Activated CD8-positive, alpha-beta memory T cell treated with anti-CD3 and anti-CD28 coated beads, Interleukin-2, amount 10 ng/mL, durations not matched to agents 7 days and 5 days (primary cell): ENCODE results near the gene PLPP1. TPM values are rescaled to one million over a fixed set of nuclear protein-coding genes. Genes with fewer than 3 reads are reported as not detected.
A peak's percentile ranks its signal among the peaks of the same experiment; 100 is the strongest.

Experiments used
- ATAC-seq: fragments of 150-1000 bp; cut with Tn5 transposase; one replicate; pipeline ENCODE4 v1.10.0; 2021; ENCODE audit warnings: moderate library complexity
- CTCF ChIA-PET: fragments of 350-600 bp; sonication (Branson Sonifier 250); formaldehyde crosslinking; loops from one replicate; lab custom pipeline; 2021; ENCODE audit warnings: antibody characterized with exemption; lab: Charles Lee
- DNase-seq: peaks from one replicate; pipeline ENCODE4 v3.0.0-alpha.2; 2020
- H3K27ac Mint-ChIP-seq: one replicate; pipeline ENCODE4 v1.8.0; 2021; ENCODE audit warnings: mild to moderate bottlenecking, mixed read lengths
- H3K27me3 Mint-ChIP-seq: one replicate; pipeline ENCODE4 v1.8.0; 2021; ENCODE audit warnings: mixed read lengths
- H3K36me3 Mint-ChIP-seq: one replicate; pipeline ENCODE4 v1.8.0; 2021; ENCODE audit warnings: mild to moderate bottlenecking, mixed read lengths
- H3K4me1 Mint-ChIP-seq: one replicate; pipeline ENCODE4 v1.8.0; 2021; ENCODE audit warnings: mixed read lengths
- H3K4me3 Mint-ChIP-seq: one replicate; pipeline ENCODE4 v1.8.0; 2021; ENCODE audit warnings: mild to moderate bottlenecking, moderate library complexity, mixed read lengths
- H3K9me3 Mint-ChIP-seq: one replicate; pipeline ENCODE4 v1.8.0; 2022; ENCODE audit warnings: low read depth, mixed read lengths
- microRNA-seq: library from miRNA; unstranded; fragments of <30 nt; microRNA quantifications from one replicate; pipeline ENCODE4 v1.2.0, GENCODE V29; 2022
- total RNA-seq, 2 experiments: library from RNA; stranded (reverse); gene quantifications; one replicate each; pipeline ENCODE4 v1.2.3, GENCODE V29; 2021

PLPP1 gene
- total RNA-seq, 2 experiments from 2014 or later: 7.1 to 31.2 TPM

DNA sequence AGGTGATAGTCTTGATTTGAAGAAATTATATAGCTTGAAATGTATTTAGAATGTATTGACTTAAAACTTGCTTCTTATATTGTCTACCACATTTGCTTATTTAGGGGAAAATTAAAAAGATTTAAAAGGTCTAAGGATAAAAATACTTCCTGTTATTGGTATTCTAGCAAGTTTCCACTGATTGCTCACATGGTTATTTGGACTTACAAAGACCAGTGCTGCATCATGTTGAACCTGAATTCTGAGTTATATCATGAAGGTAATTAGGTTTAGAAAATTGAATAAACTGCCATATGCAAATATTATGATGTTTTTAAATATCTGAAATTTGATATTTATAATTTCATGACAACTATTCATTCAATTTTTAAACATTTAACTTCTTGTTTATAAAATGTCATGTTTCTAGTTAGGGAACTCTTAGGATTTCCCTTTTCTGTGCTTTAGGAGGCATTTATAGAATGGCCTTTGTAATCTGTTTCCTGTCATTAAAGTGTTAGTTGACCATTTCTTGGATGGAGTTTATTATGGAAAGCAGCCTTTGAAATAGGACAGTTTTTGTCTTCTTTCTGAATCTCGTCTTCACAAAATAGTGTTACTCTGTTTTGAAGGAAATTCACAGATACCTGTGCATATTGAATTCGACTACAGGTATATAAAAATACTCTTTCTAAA is 141.1 kb downstream of the PLPP1 start:
- CTCF ChIA-PET: interaction anchor here (1.4 kb wide), 1 partner anchor 9 kb away, joined by 4 read pairs; no protein-coding TSS in a partner anchor
- H3K9me3 Mint-ChIP-seq: peaks cover 4% of the 10 kb centered on the region
- no peaks in the 10 kb centered on the region for H3K27me3 Mint-ChIP-seq
- no peaks in the 10 kb centered on the region for H3K4me1 Mint-ChIP-seq
- DNase-seq: no peak
- peaks cover 56% of the 10 kb centered on the region for H3K36me3 Mint-ChIP-seq
- ATAC-seq: no peak
- no peak overlapping the region for H3K4me3 Mint-ChIP-seq
- H3K27ac Mint-ChIP-seq: no peak overlapping the region

DNA sequence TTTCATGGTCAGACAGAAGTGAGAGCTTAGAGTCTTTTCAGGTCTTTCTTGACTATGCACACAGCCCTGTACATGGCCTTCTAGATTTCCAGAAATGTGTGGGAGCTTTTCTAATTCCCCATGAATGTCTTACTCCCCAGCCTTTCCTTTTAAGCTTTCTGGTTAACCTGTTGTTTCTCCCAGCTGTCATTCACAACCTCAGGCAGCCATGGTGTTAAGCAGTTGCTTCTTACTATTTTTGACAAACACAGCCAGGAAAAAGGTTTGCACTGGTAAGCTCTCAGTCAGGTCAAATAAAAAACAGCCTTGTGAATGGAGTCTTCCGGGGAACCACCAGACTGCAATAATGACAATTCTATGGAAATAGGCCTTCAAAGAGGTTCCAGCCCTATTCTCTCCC is 142.1 kb downstream of the PLPP1 start:
- Mint-ChIP-seq H3K4me3 (no peak overlapping the region), H3K27me3 (no peaks in the 10 kb centered on the region), H3K9me3 (peaks cover 4% of the 10 kb centered on the region), H3K4me1 (no peaks in the 10 kb centered on the region), H3K27ac (no peak overlapping the region), H3K36me3 (peaks cover 59% of the 10 kb centered on the region)
- DNase-seq (no peak), ATAC-seq (no peak)
- CTCF ChIA-PET: interaction anchor here (1.0 to 1.4 kb wide), 2 partner anchors 9 to 12 kb away, joined by 3 to 4 read pairs; no protein-coding TSS in a partner anchor

DNA sequence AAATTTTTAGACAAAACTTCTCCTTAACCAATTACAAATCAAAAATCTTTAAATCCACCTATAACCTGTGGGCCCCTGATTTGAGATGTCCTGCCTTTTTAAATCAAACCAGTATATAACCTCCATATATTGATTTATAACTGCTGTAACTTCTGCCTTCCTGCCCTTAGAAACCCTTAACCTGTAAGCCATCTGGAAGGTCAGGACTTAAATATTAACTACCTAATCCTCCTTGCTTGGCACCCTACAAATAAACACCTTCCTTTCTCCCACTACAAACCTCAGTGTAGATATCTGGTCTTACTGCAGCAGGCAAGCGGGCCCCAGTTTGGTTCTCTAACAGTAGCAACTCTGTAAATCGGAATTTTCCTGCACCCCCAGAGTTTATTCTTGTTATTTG is 143.1 kb downstream of the PLPP1 start:
- ATAC-seq: no peak
- peaks cover 60% of the 10 kb centered on the region for H3K36me3 Mint-ChIP-seq
- CTCF ChIA-PET: interaction anchor here (1.0 kb wide), 1 partner anchor 13 kb away, joined by 3 read pairs; no protein-coding TSS in a partner anchor

DNA sequence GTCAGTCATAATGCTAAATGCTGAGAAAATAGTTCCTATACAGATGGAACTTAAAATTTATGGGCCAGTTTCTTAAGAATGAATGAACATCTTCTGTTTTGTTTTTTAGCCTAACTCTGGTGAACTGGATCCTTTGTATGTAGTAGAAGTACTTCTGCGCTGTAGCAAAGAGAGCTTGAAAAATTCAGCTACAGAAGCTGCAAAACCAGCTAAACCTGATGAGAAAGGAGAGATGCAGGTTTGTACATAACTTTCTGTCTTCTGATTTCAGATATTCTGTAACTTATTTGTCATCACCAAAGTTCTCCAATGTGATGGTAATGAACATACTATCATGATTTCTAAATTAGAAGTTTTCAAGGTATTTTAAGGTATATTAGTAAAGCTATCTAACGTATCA is 146.9 kb downstream of the PLPP1 start:
- Mint-ChIP-seq H3K27ac (no peak overlapping the region), H3K4me3 (no peak overlapping the region), H3K4me1 (peaks cover 14% of the 10 kb centered on the region), H3K27me3 (no peaks in the 10 kb centered on the region), H3K9me3 (peaks cover 11% of the 10 kb centered on the region), H3K36me3 (peaks cover 67% of the 10 kb centered on the region)
- DNase-seq (no peak), ATAC-seq (no peak)
- CTCF ChIA-PET: no interaction called here

More for the DNA sequence above, 143.1 kb downstream of the PLPP1 start:
- no peak for DNase-seq
- H3K27me3 Mint-ChIP-seq: no peaks in the 10 kb centered on the region
- H3K9me3 Mint-ChIP-seq: peaks cover 4% of the 10 kb centered on the region
- no peak overlapping the region for H3K4me3 Mint-ChIP-seq
- H3K27ac Mint-ChIP-seq: no peak overlapping the region
- no peaks in the 10 kb centered on the region for H3K4me1 Mint-ChIP-seq

DNA sequence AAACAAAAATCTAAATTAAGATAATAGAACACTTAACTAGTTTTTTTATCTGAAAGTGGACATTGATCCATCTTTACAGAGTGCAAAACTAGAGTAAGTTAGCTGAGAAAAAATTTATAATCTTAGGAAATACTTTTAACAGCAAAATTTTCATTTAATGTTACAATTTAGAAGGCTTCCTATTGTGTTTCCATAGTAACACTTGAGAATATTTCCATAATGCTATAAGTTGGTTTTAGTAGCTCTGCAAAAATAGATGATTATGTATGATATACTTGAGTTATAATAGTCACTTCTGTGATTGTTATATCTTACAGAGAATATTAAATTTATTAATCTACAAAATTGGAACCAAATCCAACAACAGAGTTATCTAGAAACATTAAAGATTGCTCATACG is 148.4 kb downstream of the PLPP1 start:
- peaks cover 7% of the 10 kb centered on the region for H3K9me3 Mint-ChIP-seq
- H3K4me3 Mint-ChIP-seq: no peak overlapping the region
- no peak overlapping the region for H3K27ac Mint-ChIP-seq
- ATAC-seq (no peak), DNase-seq (no peak)
- peaks cover 63% of the 10 kb centered on the region for H3K36me3 Mint-ChIP-seq
- CTCF ChIA-PET: interaction anchor here (1.0 kb wide), 1 partner anchor 306 kb away, joined by 3 read pairs; no protein-coding TSS in a partner anchor
- peaks cover 14% of the 10 kb centered on the region for H3K4me1 Mint-ChIP-seq
- no peaks in the 10 kb centered on the region for H3K27me3 Mint-ChIP-seq

DNA sequence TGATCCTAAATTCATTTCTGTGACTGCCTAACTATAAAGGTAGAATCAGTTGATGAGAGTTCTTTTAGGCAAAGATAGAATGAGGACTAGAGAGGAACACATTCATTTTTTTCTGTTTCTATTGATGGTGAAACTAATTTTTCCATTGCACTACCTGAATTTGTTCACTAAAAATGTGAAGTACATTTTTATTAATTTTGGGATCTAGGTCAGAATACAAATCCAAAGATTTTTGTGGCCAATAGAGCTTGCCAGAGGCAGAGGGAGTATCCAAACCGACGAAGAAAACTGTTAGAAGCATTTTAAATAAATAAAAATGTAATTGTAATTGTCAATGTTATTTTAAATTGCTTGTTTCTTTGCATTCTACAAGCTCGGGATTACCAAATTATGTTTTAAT is 148.9 kb downstream of the PLPP1 start:
- CTCF ChIA-PET: interaction anchor here (1.0 kb wide), 1 partner anchor 306 kb away, joined by 3 read pairs; no protein-coding TSS in a partner anchor
- Mint-ChIP-seq H3K9me3 (peaks cover 7% of the 10 kb centered on the region), H3K36me3 (peaks cover 61% of the 10 kb centered on the region), H3K27me3 (no peaks in the 10 kb centered on the region), H3K4me3 (no peak overlapping the region), H3K4me1 (peaks cover 14% of the 10 kb centered on the region), H3K27ac (no peak overlapping the region)
- ATAC-seq: no peak
- DNase-seq: no peak

DNA sequence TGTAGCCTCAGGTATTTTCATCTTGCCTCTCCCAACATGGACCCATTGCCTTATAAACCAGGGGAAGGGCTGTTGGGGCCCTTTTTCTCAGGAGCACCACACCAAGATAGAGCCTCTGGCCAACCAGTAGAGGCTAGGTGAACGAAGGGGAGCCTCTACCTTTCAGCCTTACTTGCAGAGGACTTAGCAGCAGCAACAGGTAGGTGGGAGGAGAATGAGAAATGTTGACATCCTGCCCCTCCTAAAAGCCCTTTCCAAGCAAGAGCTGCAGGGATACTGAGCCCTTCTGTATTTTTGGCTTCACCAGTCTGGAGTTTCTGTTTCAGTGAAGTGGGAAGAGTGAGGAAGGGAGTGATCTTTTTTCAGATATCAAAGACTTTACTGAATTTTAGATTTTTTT is 149.5 kb downstream of the PLPP1 start:
- CTCF ChIA-PET: no interaction called here
- DNase-seq (no peak), ATAC-seq (no peak)
- Mint-ChIP-seq H3K36me3 (peaks cover 61% of the 10 kb centered on the region), H3K27ac (no peak overlapping the region), H3K9me3 (peaks cover 7% of the 10 kb centered on the region), H3K4me1 (peaks cover 14% of the 10 kb centered on the region), H3K4me3 (no peak overlapping the region), H3K27me3 (no peaks in the 10 kb centered on the region)

DNA sequence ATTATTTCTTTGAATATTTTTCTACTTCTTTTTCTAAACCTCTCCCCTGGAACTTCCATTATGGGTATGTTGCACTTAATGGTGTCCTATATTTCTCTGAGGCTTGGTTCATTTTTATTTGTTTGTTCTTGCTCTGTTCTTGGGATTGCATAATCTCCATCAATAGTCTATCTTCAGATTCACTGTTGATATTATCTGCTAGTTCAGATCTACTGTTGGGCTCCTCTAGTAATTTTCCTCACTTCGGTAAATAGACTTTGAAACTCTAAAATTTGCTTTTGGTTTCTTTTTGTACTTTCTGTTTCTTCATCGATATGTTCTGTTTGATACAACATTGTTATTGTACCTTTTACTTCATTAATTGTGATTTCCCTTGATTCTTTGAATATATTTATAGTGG is 150.7 kb downstream of the PLPP1 start:
- H3K36me3 Mint-ChIP-seq: peaks cover 60% of the 10 kb centered on the region
- H3K9me3 Mint-ChIP-seq: peaks cover 7% of the 10 kb centered on the region
- H3K27me3 Mint-ChIP-seq: no peaks in the 10 kb centered on the region
- CTCF ChIA-PET: no interaction called here
- ATAC-seq: no peak
- peak overlapping the region; percentile 70 for H3K4me3 Mint-ChIP-seq
- H3K4me1 Mint-ChIP-seq: peaks cover 14% of the 10 kb centered on the region
- no peak for DNase-seq
- peak overlapping the region; percentile 84 for H3K27ac Mint-ChIP-seq

DNA sequence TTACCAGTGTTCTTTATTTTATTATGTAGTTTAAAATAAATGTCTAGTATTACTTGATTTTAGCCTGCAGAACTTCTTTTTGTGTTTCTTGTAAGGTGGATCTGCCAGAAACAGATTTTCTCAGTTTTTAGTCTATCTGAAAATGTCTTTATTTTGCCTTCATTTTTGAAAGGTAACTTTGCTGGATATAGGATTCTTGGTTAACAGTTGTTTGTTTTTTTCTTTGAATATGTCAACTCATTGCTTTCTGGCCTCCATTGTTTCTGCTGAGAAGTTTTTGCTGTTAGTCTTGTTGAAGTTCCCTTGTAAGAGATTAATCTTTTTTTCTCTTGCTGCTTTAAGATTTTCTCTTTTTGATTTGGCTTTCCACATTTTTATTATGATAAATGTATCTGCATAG is 151.5 kb downstream of the PLPP1 start:
- no peak for DNase-seq
- Mint-ChIP-seq H3K27me3 (no peaks in the 10 kb centered on the region), H3K27ac (no peak overlapping the region), H3K36me3 (peaks cover 62% of the 10 kb centered on the region), H3K4me3 (no peak overlapping the region), H3K9me3 (peaks cover 7% of the 10 kb centered on the region), H3K4me1 (peaks cover 14% of the 10 kb centered on the region)
- ATAC-seq: no peak
- CTCF ChIA-PET: no interaction called here

DNA sequence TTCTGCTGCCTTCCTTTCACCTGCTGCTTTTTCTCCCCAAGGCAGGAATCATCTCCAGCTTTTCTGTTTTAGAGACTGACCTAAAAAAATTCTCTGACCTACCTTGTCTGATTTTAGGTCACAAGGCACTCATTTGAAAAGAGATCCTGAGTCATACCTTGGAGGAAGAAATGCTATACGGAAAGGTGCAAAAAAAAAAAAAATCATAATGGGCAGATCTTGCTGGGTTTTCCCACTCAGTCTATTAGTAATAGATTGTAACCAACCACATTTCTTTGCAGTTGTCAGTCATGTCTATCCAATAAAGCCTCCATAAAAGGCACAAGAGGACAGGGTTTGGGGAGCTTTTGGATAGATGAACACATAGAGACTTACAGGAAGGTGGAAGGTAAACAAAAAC is 157.0 kb downstream of the PLPP1 start:
- Mint-ChIP-seq H3K9me3 (peaks cover 8% of the 10 kb centered on the region), H3K4me3 (no peak overlapping the region), H3K27ac (no peak overlapping the region), H3K27me3 (no peaks in the 10 kb centered on the region), H3K4me1 (no peaks in the 10 kb centered on the region), H3K36me3 (peaks cover 64% of the 10 kb centered on the region)
- no peak for ATAC-seq
- CTCF ChIA-PET: no interaction called here
- no peak for DNase-seq

Small RNAs within 50 kb of the gene (microRNA-seq; reads per million reads assigned to microRNA genes)
- gene MIR5687: 6.4 reads per million, percentile 18 among the genes with 10 or more reads in this experiment

Other genes starting within 250 kb of the PLPP1 start
- gene DHX29, start 227.3 kb downstream of the PLPP1 start, total RNA-seq: 10 to 100 TPM; 17.1 to 17.3 TPM
- 10 to 100 TPM; 71.2 to 78.0 TPM for gene MTREX, start 227.0 kb downstream of the PLPP1 start, total RNA-seq
- 10 to 100 TPM; 21.9 to 26.6 TPM for gene SLC38A9, start 177.4 kb upstream of the PLPP1 start, total RNA-seq
- gene DDX4, start 203.1 kb upstream of the PLPP1 start, total RNA-seq: under 1 TPM; 0.12 to 0.29 TPM